ENCODE data around the gene NDUFAF2.
"Not testable (repeated sequence)": the region's sequence is repeated elsewhere in the genome, so short reads cannot be mapped to it uniquely, and the experiment has no call there.

Gene NDUFAF2

GRCh38 chr5:61052882-61053281 is 107.9 kb downstream of the NDUFAF2 start:
- DNase-seq, result no peak

- DNase-seq, result no peak
Measured at GRCh38 chr5:61053937-61054336, 108.9 kb downstream of the NDUFAF2 start.

- DNase-seq, result no peak
Measured at GRCh38 chr5:61055434-61056006, 110.5 kb downstream of the NDUFAF2 start.

GRCh38 chr5:61059499-61059898 is 114.5 kb downstream of the NDUFAF2 start:
- DNase-seq, result no peak

- no peak for DNase-seq
Measured at GRCh38 chr5:61069150-61069549, 124.1 kb downstream of the NDUFAF2 start.

- DNase-seq, result no peak
Measured at GRCh38 chr5:61071526-61071925, 126.5 kb downstream of the NDUFAF2 start.

- DNase-seq, result no peak
Measured at GRCh38 chr5:61076626-61077025, 131.6 kb downstream of the NDUFAF2 start.

- no peak for DNase-seq
Measured at GRCh38 chr5:61081741-61082140, 136.7 kb downstream of the NDUFAF2 start.

- no peak for DNase-seq
Measured at GRCh38 chr5:61082516-61083280, 137.7 kb downstream of the NDUFAF2 start.

- no peak for DNase-seq
Measured at GRCh38 chr5:61084658-61085057, 139.7 kb downstream of the NDUFAF2 start.

- DNase-seq, result no peak
Measured at GRCh38 chr5:61085885-61086284, 140.9 kb downstream of the NDUFAF2 start.

GRCh38 chr5:61087921-61088320 is 142.9 kb downstream of the NDUFAF2 start:
- no peak for DNase-seq

GRCh38 chr5:61089351-61089750 is 144.3 kb downstream of the NDUFAF2 start:
- no peak for DNase-seq

GRCh38 chr5:61093046-61093771 is 148.2 kb downstream of the NDUFAF2 start:
- DNase-seq, result not testable (repeated sequence)

GRCh38 chr5:61097465-61097864 is 152.5 kb downstream of the NDUFAF2 start:
- DNase-seq, result no peak

GRCh38 chr5:61098251-61098995 is 153.4 kb downstream of the NDUFAF2 start:
- no peak for DNase-seq

GRCh38 chr5:61100437-61100836 is 155.4 kb downstream of the NDUFAF2 start:
- DNase-seq, result no peak

- DNase-seq, result no peak
Measured at GRCh38 chr5:61114441-61114840, 169.4 kb downstream of the NDUFAF2 start.

GRCh38 chr5:61115968-61116367 is 171.0 kb downstream of the NDUFAF2 start:
- DNase-seq, result no peak

- no peak for DNase-seq
Measured at GRCh38 chr5:61119066-61119465, 174.1 kb downstream of the NDUFAF2 start.

- DNase-seq, result no peak
Measured at GRCh38 chr5:61120534-61120933, 175.5 kb downstream of the NDUFAF2 start.

- no peak for DNase-seq
Measured at GRCh38 chr5:61123145-61123544, 178.1 kb downstream of the NDUFAF2 start.

- DNase-seq, result no peak
Measured at GRCh38 chr5:61130289-61130688, 185.3 kb downstream of the NDUFAF2 start.

All from activated CD4-positive, alpha-beta T cell treated with anti-CD3 and anti-CD28 coated beads for 4 hours (primary cell).